ENCODE measurements around the gene YPEL2.

DNA sequence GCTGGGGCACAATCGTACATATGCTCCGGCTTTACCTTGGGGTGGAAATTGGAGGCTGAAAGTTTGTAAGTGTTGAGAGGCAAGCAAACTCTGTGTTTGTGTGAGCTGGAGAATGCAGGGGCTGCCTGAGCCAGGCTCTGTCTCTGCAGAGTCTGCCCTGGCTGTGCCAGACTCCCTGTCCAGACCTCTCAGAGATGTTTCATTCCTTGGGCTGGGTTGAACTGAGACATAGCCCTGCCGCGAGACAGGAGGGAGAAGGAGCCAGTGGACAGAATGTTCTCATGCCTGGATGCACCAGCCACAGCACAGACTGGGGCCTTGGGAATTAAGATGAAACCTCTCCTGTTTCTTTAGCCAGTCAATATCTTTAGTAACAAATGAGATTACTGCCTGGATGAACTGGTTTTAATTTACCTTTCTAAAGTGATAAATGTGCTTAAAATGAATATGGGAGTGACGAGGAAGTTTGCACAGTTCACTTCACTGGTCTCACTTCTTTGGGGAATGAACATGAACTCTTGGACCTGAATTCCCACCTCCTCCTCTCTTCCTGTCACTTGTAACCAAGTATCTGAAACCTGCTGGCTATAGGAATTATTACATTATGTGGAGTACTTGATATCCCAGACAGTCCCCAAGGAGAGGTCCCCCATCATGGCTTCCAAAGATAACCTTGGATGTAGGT lies 40.1 kb downstream of the YPEL2 start:
- TF ChIP-seq EZH2phosphoT487 (IDR thresholded peaks at IDR 0.05; ENCODE audit: borderline replicate concordance) (no peak), CTCF (conservative IDR thresholded peaks at IDR 0.05; ENCODE audit: low read length) (no peak)
